NCI-H146 (cell line): ENCODE data around the gene TFCP2L1.
"Not testable (repeated sequence)": the region's sequence is repeated elsewhere in the genome, so short reads cannot be mapped to it uniquely, and the experiment has no call there.

ENCODE experiments used
- DNase-seq: peaks from one replicate; lab custom pipeline; 2025; lab: John Stamatoyannopoulos, UW

The TFCP2L1 gene

GRCh38 chr2:121284463-121285449, at the start of gene TFCP2L1:
TFCP2L1 (minus strand) TSS chr2:121285202; CDS start chr2:121285109, 93 bp downstream.
- peak; percentile 85 for DNase-seq

GRCh38 chr2:121333834-121334558, 49.0 kb upstream of the TFCP2L1 start:
- DNase-seq: no peak

- no peak for DNase-seq
Measured at GRCh38 chr2:121333231-121333630, 48.2 kb upstream of the TFCP2L1 start.

- DNase-seq: not testable (repeated sequence)
Measured at GRCh38 chr2:121331324-121331723, 46.3 kb upstream of the TFCP2L1 start.

- DNase-seq: no peak
Measured at GRCh38 chr2:121330921-121331320, 45.9 kb upstream of the TFCP2L1 start.

GRCh38 chr2:121329786-121330185, 44.8 kb upstream of the TFCP2L1 start:
- no peak for DNase-seq

- DNase-seq: no peak
Measured at GRCh38 chr2:121326628-121327027, 41.6 kb upstream of the TFCP2L1 start.

GRCh38 chr2:121324601-121325000, 39.6 kb upstream of the TFCP2L1 start:
- DNase-seq: no peak

- no peak for DNase-seq
Measured at GRCh38 chr2:121321476-121321875, 36.5 kb upstream of the TFCP2L1 start.

- DNase-seq: no peak
Measured at GRCh38 chr2:121319941-121320340, 34.9 kb upstream of the TFCP2L1 start.

GRCh38 chr2:121316986-121317385, 32.0 kb upstream of the TFCP2L1 start:
- DNase-seq: no peak

- DNase-seq: not testable (repeated sequence)
Measured at GRCh38 chr2:121313701-121314100, 28.7 kb upstream of the TFCP2L1 start.

GRCh38 chr2:121309801-121310200, 24.8 kb upstream of the TFCP2L1 start:
- no peak for DNase-seq

GRCh38 chr2:121309323-121309722, 24.3 kb upstream of the TFCP2L1 start:
- no peak for DNase-seq

- no peak for DNase-seq
Measured at GRCh38 chr2:121307048-121307447, 22.0 kb upstream of the TFCP2L1 start.

GRCh38 chr2:121304941-121305340, 19.9 kb upstream of the TFCP2L1 start:
- no peak for DNase-seq

- DNase-seq: no peak
Measured at GRCh38 chr2:121303531-121304263, 18.7 kb upstream of the TFCP2L1 start.

- DNase-seq: not testable (repeated sequence)
Measured at GRCh38 chr2:121301190-121301589, 16.2 kb upstream of the TFCP2L1 start.

- DNase-seq: no peak
Measured at GRCh38 chr2:121298476-121298875, 13.5 kb upstream of the TFCP2L1 start.

- not testable (repeated sequence) for DNase-seq
Measured at GRCh38 chr2:121297866-121298265, 12.9 kb upstream of the TFCP2L1 start.

GRCh38 chr2:121297217-121297830, 12.3 kb upstream of the TFCP2L1 start:
- peak; percentile 92 for DNase-seq
